Measurements from ENCODE around the gene PPP1R27. TPM values are rescaled to one million over a fixed set of nuclear protein-coding genes. Genes with fewer than 3 reads are reported as not detected.

PPP1R27 gene
- total and polyA plus RNA-seq, 9 of the 15 experiments (the other 6 are each of a cell fraction or from before 2014, with no cell fraction given) = 0.29 to 6.9 (median 1.5) TPM; not detected in 2

DNA sequence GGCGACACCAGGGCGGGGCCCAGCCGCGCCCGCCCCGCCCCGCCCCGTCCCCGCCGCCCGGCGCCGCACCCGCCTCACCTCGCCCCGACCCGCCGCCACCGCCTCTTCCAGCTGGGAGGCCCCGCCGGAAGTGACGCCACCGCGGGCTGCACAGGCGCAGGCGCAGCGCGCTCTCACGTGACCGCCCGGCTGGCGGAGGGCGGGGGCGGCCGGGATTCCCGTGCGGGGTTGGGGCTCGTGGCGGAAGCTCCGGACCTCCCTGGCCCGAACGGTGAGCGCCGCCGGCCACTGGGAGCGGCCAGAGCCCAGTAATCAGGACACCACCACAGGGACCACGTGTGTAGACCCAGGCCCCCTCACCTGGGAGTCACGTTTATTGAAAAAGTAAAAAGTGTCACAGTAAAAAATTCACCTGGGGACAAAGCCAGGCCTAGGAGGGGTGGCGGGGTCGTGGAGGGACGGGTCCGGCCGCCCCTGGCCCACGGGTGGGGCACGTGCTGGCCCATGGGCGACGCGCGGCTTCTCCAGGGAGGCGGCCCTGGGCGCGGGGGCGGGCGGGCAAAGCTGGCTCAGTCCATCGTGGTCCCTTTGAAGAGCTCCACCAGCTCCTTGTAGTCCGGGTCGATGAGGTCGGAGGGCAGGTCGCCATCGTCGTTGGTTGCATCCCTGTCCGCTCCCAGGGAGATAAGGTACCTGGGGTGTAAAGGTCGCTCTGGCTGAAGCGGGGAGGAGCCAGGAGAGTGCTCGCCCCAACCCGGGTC lies 1.5 kb downstream of the PPP1R27 start, which contains the start of gene MCRIP1:
Gene MCRIP1, minus strand, starts transcription at position 132 of the 761 bp plus-strand sequence. CDS start 8,785 bp downstream, outside the sequence.
- in situ Hi-C loops (cut with MboI) (no loop called here), intact Hi-C loops (cut with micrococcal nuclease) (no loop called here)
- H3K79me2 ChIP-seq (ENCODE audit: control insufficient read depth, insufficient read depth, low read length) = peaks cover 28% of the 10 kb centered on the region; the same call in 2 of the 3 replicates
- H4K20me1 ChIP-seq (replicated peaks; ENCODE audit: control insufficient read depth, insufficient read depth, low read length) = no peaks in the 10 kb centered on the region
- WGBS (ENCODE audit: insufficient coverage, low coverage, missing lambda C conversion rate) = 0% methylated on average over 45 of the region's 76 CpGs
- POLR2A ChIA-PET = interaction anchor here (0.6 to 3.6 kb wide), 15 partner anchors 8 to 232 kb away, joined by 3 to 25 read pairs (median 5); partner anchors contain the start of genes MRPL12 and NPB
- DNase-seq (ENCODE audit: extremely low read depth in 1 of 4, low spot score in 3 of 4) (peak; percentile 95 to 97 (median 97)), FAIRE-seq (no peak), ATAC-seq (peak; percentile 85)
- H3K4me3 ChIP-seq = peak within 1 kb of the TSS; percentile 64
- TSS peak; percentile 83 for BruUV-seq (replicated peaks)
- peak within 1 kb of the TSS; percentile 89 for H3K4me2 ChIP-seq (ENCODE audit: insufficient read depth, low read length)
- H3K4me1 ChIP-seq (replicated peaks in 1 of 2; ENCODE audit: control insufficient read depth in 2 of 2, insufficient read depth in 2 of 2, low read length in 2 of 2) = peaks cover 25 to 58% of the 10 kb centered on the region in 2 experiments
- H2AFZ ChIP-seq (ENCODE audit: low read depth, low read length) = peak within 1 kb of the TSS; percentile 68
- H3K9ac ChIP-seq (ENCODE audit: insufficient read depth in 1 of 2, low read depth in 2 of 2, low read length in 2 of 2) = peak within 1 kb of the TSS; percentile 85 to 96
- H3K27ac ChIP-seq (ENCODE audit: extremely low read depth, low read depth, low read length) = peak within 1 kb of the TSS; percentile 98
- H3K9me3 ChIP-seq (replicated peaks; ENCODE audit: control insufficient read depth, insufficient read depth, low read depth, low read length) = no peaks in the 10 kb centered on the region
- CTCF ChIA-PET (ENCODE audit: low intra/inter-chr PET ratio) = no interaction called here
- no peaks in the 10 kb centered on the region for H3K9me1 ChIP-seq (ENCODE audit: control insufficient read depth, insufficient read depth, low read length)
- no peaks in the 10 kb centered on the region for H3K36me3 ChIP-seq (ENCODE audit: control insufficient read depth, insufficient read depth, low read length)
- no peaks in the 10 kb centered on the region for H3K27me3 ChIP-seq (ENCODE audit: control insufficient read depth in 2 of 2, insufficient read depth in 2 of 2, low read length in 2 of 2)
- TF ChIP-seq CBFA2T2 (conservative IDR thresholded peaks at IDR 0.05) (peak; percentile 41), L3MBTL2 (IDR thresholded peaks at IDR 0.05) (peak; percentile 98), KHSRP (IDR thresholded peaks at IDR 0.05) (no peak), RBM15 (IDR thresholded peaks at IDR 0.05; ENCODE audit: insufficient read depth, low read length) (no peak), PHF21A (IDR thresholded peaks at IDR 0.05; ENCODE audit: borderline replicate concordance, low read depth) (0 out of 2 replicates have a peak, but pooled peaks have one; percentile 31), FOXP1 (CRISPR knock-in tag; IDR thresholded peaks at IDR 0.05) (peak; percentile 96)
- TF ChIP-seq, protein P1, sequence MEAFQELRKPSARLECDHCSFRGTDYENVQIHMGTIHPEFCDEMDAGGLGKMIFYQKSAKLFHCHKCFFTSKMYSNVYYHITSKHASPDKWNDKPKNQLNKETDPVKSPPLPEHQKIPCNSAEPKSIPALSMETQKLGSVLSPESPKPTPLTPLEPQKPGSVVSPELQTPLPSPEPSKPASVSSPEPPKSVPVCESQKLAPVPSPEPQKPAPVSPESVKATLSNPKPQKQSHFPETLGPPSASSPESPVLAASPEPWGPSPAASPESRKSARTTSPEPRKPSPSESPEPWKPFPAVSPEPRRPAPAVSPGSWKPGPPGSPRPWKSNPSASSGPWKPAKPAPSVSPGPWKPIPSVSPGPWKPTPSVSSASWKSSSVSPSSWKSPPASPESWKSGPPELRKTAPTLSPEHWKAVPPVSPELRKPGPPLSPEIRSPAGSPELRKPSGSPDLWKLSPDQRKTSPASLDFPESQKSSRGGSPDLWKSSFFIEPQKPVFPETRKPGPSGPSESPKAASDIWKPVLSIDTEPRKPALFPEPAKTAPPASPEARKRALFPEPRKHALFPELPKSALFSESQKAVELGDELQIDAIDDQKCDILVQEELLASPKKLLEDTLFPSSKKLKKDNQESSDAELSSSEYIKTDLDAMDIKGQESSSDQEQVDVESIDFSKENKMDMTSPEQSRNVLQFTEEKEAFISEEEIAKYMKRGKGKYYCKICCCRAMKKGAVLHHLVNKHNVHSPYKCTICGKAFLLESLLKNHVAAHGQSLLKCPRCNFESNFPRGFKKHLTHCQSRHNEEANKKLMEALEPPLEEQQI (IDR thresholded peaks at IDR 0.05) = no peak
- TF ChIP-seq, protein P2, sequence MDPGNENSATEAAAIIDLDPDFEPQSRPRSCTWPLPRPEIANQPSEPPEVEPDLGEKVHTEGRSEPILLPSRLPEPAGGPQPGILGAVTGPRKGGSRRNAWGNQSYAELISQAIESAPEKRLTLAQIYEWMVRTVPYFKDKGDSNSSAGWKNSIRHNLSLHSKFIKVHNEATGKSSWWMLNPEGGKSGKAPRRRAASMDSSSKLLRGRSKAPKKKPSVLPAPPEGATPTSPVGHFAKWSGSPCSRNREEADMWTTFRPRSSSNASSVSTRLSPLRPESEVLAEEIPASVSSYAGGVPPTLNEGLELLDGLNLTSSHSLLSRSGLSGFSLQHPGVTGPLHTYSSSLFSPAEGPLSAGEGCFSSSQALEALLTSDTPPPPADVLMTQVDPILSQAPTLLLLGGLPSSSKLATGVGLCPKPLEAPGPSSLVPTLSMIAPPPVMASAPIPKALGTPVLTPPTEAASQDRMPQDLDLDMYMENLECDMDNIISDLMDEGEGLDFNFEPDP (CRISPR knock-in tag; IDR thresholded peaks at IDR 0.05) = no peak
- TF ChIP-seq, protein P3, sequence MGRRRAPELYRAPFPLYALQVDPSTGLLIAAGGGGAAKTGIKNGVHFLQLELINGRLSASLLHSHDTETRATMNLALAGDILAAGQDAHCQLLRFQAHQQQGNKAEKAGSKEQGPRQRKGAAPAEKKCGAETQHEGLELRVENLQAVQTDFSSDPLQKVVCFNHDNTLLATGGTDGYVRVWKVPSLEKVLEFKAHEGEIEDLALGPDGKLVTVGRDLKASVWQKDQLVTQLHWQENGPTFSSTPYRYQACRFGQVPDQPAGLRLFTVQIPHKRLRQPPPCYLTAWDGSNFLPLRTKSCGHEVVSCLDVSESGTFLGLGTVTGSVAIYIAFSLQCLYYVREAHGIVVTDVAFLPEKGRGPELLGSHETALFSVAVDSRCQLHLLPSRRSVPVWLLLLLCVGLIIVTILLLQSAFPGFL (CRISPR knock-in tag; IDR thresholded peaks at IDR 0.05) = 0 out of 2 replicates have a peak, but pooled peaks have one; percentile 44
- TF ChIP-seq, protein P4, sequence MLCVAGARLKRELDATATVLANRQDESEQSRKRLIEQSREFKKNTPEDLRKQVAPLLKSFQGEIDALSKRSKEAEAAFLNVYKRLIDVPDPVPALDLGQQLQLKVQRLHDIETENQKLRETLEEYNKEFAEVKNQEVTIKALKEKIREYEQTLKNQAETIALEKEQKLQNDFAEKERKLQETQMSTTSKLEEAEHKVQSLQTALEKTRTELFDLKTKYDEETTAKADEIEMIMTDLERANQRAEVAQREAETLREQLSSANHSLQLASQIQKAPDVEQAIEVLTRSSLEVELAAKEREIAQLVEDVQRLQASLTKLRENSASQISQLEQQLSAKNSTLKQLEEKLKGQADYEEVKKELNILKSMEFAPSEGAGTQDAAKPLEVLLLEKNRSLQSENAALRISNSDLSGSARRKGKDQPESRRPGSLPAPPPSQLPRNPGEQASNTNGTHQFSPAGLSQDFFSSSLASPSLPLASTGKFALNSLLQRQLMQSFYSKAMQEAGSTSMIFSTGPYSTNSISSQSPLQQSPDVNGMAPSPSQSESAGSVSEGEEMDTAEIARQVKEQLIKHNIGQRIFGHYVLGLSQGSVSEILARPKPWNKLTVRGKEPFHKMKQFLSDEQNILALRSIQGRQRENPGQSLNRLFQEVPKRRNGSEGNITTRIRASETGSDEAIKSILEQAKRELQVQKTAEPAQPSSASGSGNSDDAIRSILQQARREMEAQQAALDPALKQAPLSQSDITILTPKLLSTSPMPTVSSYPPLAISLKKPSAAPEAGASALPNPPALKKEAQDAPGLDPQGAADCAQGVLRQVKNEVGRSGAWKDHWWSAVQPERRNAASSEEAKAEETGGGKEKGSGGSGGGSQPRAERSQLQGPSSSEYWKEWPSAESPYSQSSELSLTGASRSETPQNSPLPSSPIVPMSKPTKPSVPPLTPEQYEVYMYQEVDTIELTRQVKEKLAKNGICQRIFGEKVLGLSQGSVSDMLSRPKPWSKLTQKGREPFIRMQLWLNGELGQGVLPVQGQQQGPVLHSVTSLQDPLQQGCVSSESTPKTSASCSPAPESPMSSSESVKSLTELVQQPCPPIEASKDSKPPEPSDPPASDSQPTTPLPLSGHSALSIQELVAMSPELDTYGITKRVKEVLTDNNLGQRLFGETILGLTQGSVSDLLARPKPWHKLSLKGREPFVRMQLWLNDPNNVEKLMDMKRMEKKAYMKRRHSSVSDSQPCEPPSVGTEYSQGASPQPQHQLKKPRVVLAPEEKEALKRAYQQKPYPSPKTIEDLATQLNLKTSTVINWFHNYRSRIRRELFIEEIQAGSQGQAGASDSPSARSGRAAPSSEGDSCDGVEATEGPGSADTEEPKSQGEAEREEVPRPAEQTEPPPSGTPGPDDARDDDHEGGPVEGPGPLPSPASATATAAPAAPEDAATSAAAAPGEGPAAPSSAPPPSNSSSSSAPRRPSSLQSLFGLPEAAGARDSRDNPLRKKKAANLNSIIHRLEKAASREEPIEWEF (CRISPR knock-in tag; IDR thresholded peaks at IDR 0.05) = peak; percentile 66
